HG02870 (cell line): ENCODE measurements around the gene C19orf81.
"Not testable (repeated sequence)": the region's sequence is repeated elsewhere in the genome, so short reads cannot be mapped to it uniquely, and the experiment has no call there.

Source experiments
- ATAC-seq: cut with Tn5 transposase; IDR thresholded peaks from one replicate; pipeline ENCODE4 v1.9.1; 2021; ENCODE audit warnings: mild to moderate bottlenecking, moderate library complexity; ENCODE audit not compliant: unreplicated experiment

The C19orf81 gene

DNA sequence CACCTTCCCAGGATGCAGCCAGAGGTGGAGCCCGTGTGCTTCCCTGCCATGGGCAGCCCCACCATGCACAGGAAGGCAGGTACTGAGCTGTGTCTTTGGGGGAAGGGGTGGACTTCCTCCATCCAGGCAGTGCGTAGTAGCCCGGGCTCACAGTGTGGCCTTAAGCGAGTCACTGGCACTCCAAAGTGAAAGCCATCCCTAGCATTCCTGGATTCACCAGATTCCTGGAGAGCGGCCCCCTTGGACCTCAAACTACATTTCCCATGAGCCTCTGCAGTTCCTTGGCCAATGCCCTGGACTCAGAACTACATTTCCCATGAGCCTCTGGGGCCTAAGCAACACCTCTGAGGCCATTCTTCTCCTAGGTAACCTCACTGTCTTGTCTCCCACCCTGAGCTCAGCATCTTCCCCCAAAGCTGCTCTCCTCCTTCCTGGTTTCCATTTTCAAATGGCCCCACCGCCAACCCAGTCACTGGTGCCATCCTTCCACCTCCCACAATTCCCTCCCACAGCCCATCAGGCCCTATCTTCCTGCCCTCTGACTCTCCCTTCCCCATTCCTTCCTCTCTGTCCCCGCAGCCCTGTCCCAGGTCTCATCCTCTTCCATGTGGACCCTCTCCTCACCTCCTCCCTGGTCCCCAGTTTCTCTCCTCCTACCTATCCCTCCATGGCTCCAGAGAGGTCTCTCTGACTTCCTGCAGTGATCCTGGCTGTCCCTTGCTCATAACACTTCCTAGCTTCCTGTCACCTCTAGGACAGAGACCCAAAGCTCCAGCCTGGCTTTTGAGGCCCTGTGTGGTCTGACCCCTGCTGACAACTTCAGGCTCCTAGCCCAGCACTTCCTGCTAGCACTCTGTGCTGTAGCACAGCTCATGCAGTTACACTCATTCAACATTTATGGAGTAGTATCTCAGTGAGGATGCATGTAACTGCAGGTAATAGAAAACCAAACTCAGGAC, at the start of gene C19orf81:
C19orf81 (plus strand) TSS at position 13 of the 959 bp plus-strand sequence; CDS start at position 13, 0 bp downstream.
- no peak for ATAC-seq

DNA sequence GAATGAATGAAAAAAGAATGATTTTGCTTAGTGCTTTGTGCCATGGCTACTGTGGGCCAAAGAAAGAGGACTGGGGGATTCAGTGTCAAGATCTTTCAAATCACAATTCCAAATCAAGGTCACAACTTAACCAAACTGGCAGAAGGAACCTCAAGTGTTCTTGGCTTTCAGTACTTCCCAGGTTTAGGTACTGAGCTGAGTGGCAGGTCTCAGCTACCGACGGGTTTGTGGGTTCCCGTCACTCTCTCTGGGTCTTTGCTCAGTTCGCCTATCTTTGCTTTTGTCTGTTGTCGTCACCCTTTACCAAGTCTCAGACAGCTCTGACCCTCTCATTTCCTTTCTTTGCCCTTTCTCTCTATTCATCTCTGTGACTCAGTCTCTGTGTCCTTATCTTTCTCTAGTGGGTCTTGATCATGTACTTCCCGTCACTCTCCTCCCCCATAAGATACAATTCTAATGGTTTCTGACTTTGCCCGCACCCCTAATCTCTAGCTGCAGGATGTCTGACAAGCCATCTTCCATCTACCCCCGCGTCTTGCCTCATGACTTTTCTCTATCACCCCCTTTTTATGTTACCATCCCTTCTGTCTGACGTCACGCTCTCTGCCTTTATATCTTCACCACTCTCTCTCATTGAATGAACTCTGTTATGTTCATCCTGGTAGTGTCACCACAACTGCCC, 47.7 kb upstream of the C19orf81 start:
- no peak for ATAC-seq

DNA sequence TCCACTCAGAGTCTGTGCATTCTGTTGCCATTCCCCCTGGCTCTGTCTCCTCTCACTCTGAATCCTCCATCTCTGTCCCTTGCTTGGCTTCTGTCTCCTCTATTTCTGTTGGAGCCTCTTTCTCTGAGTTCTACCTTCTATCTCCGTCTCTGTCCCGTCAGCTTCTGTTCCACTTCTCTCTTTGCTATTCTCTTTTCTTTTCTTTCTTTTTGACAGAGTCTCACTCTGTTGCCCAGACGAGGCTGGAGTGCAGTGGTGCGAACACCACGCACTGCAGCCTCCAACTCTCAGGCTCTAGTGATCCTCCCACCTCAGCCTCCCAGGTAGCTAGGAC, 47.2 kb upstream of the C19orf81 start:
- no peak for ATAC-seq

DNA sequence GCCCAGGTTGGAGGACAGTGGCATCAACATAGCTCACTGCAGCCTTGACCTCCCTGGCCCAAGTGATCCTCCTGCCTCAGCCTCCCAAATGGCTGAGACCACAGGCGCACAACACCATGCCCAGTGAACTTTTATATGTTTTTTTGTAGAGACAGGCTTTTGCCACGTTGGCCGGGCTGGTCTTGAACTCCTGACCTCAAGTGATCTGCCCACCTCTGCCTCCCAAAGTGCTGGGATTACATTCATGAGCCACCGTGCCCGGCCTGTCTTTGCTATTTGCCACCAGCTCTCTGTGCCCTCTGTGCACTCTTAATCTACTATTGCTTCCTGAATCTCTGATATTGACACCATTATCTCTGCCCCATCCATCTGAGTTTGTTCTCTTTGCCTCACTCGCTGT, 46.7 kb upstream of the C19orf81 start:
- ATAC-seq = no peak

DNA sequence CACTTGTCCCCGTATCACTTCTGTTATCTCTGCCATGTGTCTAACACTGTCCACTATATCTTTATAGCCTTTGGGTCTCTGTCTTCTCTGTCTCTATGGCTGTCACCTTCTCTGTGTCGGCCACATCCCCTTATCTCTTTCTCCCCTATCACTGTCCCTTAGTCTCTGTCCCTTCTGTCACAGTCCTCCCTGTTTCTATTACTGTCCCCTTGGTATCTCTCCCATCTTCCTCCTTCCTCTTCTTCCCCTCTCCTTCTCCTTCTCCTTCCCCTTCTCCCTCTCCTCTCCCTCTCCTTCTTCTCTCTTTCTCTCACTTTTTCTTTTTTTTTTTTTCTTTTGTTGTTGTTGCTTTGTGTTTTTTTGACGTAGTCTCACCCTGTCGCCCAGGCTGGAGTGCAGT, 46.3 kb upstream of the C19orf81 start:
- no peak for ATAC-seq

DNA sequence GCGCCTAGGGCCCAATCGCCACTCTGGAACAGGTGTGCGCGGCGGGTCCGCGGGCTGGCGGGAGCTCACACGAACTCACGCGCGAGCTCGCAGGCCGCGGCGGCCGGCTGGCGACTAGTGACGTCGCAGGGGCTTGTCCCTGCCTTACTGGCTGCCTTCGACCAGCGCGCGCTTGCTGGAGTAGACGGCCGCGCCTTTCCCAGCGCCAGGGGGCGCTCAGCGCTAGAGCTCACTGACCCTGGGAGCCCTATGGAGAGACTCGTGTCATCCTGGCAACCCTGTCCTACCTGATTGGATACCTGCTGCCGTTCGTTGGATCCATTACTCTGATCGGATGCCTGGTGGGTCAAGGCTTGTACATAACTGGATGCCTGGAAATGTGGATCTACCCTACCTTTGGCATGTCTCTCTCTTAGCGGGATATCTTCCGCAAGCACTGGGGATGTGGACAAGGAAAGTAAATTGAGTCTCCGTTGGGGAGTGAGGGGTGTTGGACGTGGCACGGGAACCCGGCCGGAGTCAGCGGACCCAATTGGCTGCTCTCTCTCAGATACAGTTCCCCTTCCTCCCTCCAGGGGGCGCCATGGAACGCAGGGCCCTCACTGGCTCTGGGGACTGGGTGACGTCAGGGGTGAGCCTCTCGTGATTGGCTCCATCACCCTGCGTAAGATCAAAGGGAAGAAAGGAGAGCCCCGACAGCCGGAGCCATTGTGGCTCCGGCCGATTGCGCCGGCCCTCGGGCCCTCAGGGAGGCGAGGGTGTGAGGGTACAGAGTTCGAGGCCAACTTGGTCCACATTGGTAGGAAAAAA, 44.8 kb upstream of the C19orf81 start:
- ATAC-seq = not testable (repeated sequence)

DNA sequence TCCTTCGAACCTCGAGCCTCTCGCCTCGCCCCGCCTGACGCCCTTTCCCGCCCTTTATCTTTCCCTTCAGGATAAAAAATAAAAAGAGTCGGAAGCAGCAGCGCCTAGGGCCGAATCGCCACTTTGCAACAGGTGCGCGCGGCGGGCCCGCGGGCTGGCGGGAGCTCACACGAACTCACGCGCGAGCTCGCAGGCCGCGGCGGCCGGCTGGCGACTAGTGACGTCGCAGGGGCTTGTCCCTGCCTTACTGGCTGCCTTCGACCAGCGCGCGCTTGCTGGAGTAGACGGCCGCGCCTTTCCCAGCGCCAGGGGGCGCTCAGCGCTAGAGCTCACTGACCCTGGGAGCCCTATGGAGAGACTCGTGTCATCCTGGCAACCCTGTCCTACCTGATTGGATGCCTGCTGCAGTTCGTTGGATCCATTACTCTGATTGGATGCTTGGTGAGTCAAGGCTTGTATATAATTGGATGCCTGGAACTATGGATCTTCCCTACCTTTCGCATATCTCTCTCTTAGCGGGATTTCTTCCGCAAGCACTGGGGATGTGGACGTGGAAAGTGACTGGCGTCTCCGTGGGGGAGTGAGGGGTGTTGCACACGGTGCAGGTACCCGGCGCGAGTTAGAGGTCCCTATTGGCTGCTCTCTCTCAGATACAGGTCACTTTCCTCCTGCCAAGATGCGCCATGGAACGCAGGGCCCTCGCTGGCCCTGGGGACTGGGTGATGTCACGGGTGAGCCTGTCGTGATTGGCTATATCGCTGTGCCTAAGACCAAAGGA, 43.0 kb upstream of the C19orf81 start:
- ATAC-seq = not testable (repeated sequence)

DNA sequence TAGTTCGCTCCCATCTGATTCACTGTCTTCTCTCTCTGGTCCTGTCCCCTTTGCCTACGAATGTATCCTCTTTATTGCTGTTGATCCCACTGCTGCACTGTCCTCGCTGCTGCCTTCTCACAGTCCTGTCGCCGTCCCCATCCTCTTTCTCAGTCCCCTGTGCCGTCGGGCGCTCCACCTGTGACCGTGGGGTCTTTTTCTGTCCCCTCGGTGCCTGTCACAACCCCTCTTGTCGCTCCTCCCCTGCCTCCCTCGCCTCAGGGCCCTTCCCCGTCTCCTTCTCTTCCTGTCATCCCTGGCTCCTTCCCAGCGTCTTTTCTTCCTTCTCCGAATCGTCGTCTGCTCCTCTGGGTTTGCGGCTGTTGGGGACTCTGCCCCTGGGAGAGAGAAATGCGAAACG, 41.9 kb upstream of the C19orf81 start:
- ATAC-seq = no peak

DNA sequence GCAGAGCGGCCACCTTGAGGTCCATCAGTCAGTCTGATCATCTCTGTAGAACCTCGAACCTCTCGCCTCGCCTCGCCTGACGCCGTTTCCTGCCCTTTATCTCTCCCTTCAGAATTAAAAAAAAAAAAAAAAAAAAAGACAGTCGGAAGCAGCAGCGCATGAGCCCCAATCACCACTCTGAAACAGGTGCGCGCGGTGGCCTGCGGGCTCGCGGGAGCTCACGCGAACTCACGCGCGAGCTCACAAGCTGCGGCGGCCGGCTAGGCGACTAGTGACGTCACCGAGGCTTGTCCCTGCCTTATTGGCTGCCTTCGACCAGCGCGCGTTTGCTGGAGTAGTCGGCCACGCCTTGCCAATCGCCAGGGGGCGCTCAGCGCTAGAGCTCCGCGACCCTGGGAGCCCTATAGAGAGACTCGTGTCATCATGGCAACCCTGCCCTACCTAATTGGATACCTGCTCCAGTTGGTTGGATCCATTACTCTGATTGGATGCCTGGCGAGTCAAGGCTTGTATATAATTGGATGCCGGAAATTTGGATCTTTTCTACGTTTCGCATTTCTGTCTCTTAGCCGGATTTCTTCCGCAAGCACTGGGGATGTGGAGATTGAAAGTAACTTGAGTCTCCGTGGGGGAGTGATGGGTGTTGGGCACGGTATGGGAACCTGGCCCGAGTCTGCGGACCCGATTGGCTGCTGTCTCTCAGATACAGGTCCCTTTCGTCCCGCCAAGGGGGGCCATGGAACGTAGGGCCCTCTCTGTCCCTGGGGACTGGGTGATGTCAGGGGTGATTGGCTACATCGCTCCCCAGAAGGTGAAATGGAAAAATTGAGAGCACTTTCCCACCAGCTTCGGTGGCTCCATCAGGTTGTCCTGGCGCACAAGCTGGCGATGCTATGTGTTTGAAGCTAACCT, 41.1 kb upstream of the C19orf81 start:
- ATAC-seq = no peak

DNA sequence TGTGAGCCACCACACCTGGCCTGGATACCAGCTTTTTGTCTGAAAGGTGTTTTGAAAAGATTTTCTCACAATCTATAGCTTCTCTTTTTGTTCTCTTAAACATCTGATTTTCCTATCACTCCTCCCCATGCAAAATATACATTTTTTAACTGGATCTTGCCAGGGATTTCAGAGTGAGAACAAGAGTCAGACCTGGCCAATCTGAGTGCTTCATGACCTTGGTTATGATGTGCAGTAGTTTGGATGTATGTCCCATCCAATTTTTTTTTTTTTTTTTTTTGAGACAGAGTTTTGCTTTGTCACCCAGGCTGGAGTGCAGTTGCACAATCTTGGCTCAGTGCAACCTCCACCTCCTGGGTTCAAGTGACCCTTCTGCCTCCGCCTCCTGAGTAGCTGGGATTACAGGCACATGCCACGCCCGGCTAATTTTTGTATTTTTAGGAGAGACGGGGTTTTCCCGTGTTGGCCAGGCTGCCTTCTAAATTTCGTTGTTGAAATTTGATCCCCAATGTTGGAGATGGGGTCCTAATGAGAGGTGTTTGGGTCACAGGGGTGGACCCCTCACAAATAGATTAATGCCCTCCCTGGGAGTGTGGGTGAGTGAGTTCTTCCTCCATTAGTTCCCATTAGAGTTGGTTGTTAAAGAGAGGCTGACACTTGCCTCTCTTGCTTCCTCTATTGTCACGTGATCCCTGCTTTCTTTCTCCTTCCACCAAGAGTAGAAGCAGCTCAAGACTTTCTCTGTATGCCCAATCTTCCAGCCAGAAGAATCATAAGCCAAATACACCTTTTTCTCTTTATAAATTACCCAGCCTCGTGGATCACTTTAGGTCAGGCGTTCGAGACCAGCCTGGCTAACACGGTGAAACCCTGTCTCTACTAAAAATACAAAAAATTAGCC, 36.5 kb upstream of the C19orf81 start:
- not testable (repeated sequence) for ATAC-seq

DNA sequence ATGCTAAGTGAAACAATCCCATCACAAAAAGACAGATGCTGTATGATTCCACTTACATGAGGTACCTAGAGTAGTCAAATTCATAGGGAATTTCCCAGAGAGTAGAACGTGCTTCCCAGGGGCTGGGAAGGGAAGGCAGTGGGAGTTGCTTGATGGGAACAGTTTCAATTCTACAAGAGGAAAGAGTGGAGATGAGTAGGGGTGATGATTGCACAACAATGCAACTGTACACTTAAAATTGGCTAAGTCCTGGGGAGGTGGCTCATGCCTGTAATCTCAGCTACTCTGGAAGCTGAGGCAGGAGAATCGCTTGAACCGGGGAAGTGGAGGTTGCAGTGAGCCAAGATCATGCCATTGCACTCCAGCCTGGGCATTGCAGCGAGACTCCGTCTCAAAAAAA, 30.9 kb upstream of the C19orf81 start:
- ATAC-seq = not testable (repeated sequence)

DNA sequence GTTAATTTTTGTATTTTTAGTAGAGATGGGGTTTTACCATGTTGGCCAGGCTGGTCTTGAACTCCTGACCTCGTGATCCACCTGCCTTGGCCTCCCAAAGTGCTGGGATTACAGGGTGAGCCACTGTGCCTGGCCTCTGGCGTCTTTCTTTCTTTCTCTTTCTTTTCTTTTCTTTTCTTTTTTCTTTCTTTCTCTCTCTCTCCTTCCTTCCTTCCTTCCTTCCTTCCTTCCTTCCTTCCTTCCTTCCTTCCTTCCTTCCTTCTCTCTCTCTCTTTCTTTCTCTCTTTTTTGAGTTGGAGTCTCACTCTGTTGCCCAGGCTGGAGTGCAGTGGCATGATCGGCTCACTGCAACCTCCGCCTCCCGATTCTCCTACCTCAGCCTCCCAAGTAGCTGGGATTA, 30.1 kb upstream of the C19orf81 start:
- ATAC-seq = not testable (repeated sequence)

DNA sequence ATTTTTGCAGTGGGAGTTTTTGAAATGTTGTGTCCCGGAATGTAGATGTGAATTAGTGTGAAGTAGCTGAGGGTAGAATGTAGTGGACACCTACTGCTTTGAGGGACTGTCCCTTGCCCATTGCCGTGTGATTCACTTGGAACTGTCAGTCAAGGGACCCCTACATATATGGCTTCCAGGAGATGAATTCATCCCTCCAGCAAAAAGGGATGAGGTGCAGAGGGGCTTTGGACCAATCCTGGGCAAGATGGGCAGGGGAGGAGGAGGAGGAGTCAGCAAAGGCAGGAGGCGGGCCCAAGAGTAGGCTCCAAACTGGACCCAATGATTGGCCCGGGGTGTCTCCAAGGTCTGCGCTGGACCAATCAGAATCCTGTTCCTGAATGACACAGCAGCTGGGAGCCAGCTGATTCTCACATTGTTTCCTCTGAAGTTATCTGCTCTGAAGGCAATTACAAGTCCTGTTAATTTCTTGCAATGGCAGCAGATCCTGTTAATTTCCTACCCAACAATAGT, 28.8 kb upstream of the C19orf81 start:
- ATAC-seq = not testable (repeated sequence)

DNA sequence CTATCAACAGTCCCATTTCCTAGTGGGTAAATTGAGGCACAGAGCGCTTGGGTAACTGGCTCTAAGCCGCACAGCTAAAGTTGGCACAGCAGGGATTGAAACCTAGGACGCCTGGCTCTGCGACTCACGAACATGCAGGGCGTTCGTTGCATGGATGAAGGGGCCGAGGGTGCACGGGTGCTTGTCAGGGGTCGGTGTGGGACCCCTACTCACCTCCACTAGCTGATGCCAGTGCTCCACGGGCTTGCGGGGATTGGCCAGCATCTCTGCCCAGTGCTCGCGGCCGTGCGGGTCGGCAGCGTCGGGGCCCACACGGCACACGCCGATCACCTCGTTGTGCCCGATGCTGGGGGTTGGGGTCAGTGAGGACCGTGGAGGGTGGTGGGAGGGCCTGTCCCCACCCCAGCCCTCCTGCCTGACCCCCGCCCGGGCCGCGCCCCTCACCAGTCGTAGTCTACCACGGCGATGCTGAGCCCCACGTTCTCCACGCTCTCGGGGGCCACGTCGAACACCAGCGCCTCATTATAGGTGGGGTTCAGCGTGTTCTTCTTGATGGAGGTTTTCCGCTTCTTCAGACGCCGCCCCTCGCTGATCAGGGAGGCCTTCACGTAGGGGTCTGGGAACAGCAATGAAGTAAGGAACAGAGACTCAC, 24.2 kb upstream of the C19orf81 start:
- ATAC-seq = no peak

DNA sequence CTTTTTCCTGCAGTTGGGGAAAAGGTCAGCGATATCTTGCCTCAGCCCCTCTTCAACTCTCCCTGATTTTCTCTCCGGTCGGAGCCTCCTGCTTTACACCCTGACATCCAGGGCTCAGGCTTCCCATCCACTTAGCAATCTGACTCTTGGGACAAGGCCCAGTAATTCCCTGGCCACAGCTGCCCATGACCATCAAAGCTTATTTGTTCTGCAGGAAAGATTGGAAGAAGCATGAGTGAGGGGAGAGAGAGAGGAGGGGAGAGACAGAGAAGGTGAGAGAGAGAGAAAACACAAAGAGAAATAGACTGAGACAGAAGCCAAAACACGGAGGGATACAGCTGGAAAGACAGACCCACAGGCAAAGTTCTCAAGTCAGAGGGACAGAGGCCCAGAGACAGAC, 23.2 kb upstream of the C19orf81 start:
- ATAC-seq = no peak

DNA sequence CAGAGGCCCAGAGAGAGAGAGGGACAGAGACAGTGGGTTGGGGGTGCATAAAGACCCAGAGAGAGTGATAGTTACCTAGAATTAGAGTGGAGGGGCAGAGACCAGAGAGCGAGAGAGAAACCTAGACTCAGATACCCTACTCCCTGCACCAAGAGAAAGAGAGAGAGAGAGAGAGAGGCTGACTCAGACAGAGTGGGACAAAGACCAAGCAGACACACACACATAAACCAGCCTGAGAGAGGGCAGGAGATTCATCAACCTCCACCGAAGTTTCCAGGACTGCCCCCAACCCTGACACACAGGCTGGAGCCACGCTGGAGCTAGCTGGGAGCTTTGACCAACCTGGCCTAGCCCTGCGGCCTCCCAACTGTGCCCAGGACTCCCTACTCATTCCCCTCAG, 22.4 kb upstream of the C19orf81 start:
- no peak for ATAC-seq

DNA sequence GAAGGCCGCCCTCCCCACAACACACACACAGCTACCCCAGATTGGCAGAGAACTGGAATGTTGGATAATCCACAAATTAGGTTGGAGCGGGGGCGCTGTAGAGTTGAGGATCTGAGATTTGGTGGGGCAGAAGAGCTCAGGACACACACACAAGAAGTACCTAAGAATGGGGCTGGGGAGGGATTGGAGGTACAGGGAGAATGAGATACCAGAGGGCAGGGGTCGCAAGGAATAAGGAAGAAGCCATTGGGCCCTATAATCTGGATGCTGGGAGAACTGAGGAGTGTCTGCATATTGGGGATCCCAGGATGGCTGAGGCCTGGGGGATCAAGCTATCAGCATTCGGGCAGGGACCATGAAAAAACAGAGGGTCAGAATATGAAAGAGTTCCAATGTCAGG, 21.1 kb upstream of the C19orf81 start:
- no peak for ATAC-seq

DNA sequence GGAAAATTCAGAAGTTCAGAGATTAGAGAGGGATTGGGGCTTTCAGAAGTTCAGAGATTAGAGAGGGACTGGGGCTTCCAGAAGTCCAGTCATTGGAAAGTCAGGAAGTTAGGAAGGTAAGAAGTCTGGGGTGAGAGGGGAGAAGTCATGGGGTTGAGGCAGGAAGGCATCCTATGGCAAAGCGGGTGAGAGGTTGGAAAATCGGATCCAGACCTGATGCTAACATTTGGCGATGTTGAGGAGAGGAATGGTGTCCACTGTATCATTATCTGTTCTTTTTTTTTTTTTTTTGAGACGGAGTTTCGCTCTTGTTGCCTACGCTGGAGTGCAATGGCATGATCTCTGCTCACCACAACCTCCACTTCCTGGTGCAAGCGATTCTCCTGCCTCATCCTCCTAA, 20.7 kb upstream of the C19orf81 start:
- no peak for ATAC-seq
